SK-N-SH (cell line): ENCODE data around the gene IFT27. TPM values are rescaled to one million over a fixed set of nuclear protein-coding genes. Genes with fewer than 3 reads are reported as not detected.

ENCODE experiments used
- CTCF ChIA-PET: fragments of 300-600, 350-600 bp; formaldehyde crosslinking; extraction: SDS; loops from one replicate; lab custom pipeline; 2021; lab: Yijun Ruan, JAX
- POLR2A ChIA-PET: fragments of 350-600 bp; sonication (Branson Sonifier 250); formaldehyde crosslinking; extraction: SDS; loops from one replicate; lab custom pipeline; 2020; ENCODE audit warnings: antibody characterized with exemption, inconsistent platforms; lab: Yijun Ruan, JAX
- DNase-seq: peaks from one replicate; pipeline ENCODE4 v3.0.0; 2012
- H2AFZ ChIP-seq: fragments of 200-600 bp; sonication (generic); 2 replicates; pipeline ENCODE4 v1.8.1; 2016; ENCODE audit warnings: antibody characterized with exemption, mild to moderate bottlenecking, low read depth
- H3F3A ChIP-seq: fragments of 200-600 bp; sonication (generic); replicated peaks from 2 replicates; pipeline ENCODE3; 2016; ENCODE audit warnings: antibody characterized with exemption, mild to moderate bottlenecking; ENCODE audit not compliant: insufficient read depth
- H3K27ac ChIP-seq, 2 experiments: fragments of 200-500 bp in 1 of 2; fragments of 200-600 bp in 1 of 2; sonication (Bioruptor generic) in 1 of 2; sonication (generic), shearing (Covaris generic) in 1 of 2; 2 replicates each; pipeline versions ENCODE4 v1.5.1 to v1.6.1; 2014 to 2016; ENCODE audit warnings: low read depth in 2 of 2, inconsistent platforms in 1 of 2, low read length in 1 of 2, mild to moderate bottlenecking in 1 of 2, mixed read lengths in 1 of 2
- H3K27me3 ChIP-seq: fragments of 200-600 bp; sonication (generic), shearing (Covaris generic); 2 replicates; pipeline ENCODE4 v1.6.1; 2016; ENCODE audit warnings: mixed run types; ENCODE audit not compliant: insufficient read depth
- H3K36me3 ChIP-seq, 2 experiments: fragments of 200-500 bp in 1 of 2; fragments of 200-600 bp in 1 of 2; sonication (Bioruptor generic) in 1 of 2; sonication (generic) in 1 of 2; replicated peaks in 1 of 2; 2 replicates each; pipeline versions ENCODE3 to v1.5.1; 2014 to 2016; ENCODE audit warnings: low read length in 1 of 2, mild to moderate bottlenecking in 1 of 2; ENCODE audit not compliant: insufficient read depth in 2 of 2, control insufficient read depth in 1 of 2
- H3K4me1 ChIP-seq, 2 experiments: fragments of 200-500 bp in 1 of 2; fragments of 200-600 bp in 1 of 2; sonication (Bioruptor generic) in 1 of 2; sonication (generic), shearing (Covaris generic) in 1 of 2; 2 replicates each; pipeline versions ENCODE4 v1.5.1 to v1.6.1; 2014 to 2016; ENCODE audit warnings: low read depth in 1 of 2, low read length in 1 of 2, mixed run types in 1 of 2; ENCODE audit not compliant: insufficient read depth in 2 of 2, control insufficient read depth in 1 of 2
- H3K4me2 ChIP-seq: fragments of 200-600 bp; sonication (generic), shearing (Covaris generic); 2 replicates; pipeline ENCODE4 v1.6.1; 2017; ENCODE audit warnings: mixed run types
- H3K4me3 ChIP-seq, 2 experiments: fragments of 200-500 bp in 1 of 2; fragments of 200-600 bp in 1 of 2; sonication (Bioruptor generic) in 1 of 2; sonication (generic), shearing (Covaris generic) in 1 of 2; 2 replicates each; pipeline versions ENCODE4 v1.5.1 to v1.8.1; 2014 to 2016; ENCODE audit warnings: low read depth in 2 of 2, inconsistent platforms in 1 of 2, low read length in 1 of 2, mild to moderate bottlenecking in 1 of 2, mixed read lengths in 1 of 2, moderate library complexity in 1 of 2
- H3K79me2 ChIP-seq: fragments of 200-600 bp; sonication (generic); 2 replicates; pipeline ENCODE4 v1.8.1; 2017; ENCODE audit warnings: mild to moderate bottlenecking; ENCODE audit not compliant: insufficient read depth
- H3K9ac ChIP-seq: fragments of 200-600 bp; sonication (generic); 2 replicates; pipeline ENCODE4 v1.6.1; 2017; ENCODE audit warnings: mixed run types
- H3K9me2 ChIP-seq: fragments of 200-600 bp; sonication (generic); 2 replicates; pipeline ENCODE4 v1.6.1; 2017; ENCODE audit warnings: mixed run types
- H3K9me3 ChIP-seq: fragments of 200-600 bp; sonication (generic); 2 replicates; pipeline ENCODE4 v1.6.1; 2017; ENCODE audit warnings: mixed run types, mild to moderate bottlenecking, moderate library complexity
- H4K20me1 ChIP-seq: fragments of 200-600 bp; sonication (generic); 2 replicates; pipeline ENCODE4 v1.6.1; 2017; ENCODE audit warnings: mild to moderate bottlenecking, mixed run types; ENCODE audit not compliant: insufficient read depth
- CHD2 ChIP-seq: fragments of 150-350 bp; IDR thresholded peaks from 2 replicates; pipeline ENCODE4 v1.6.1; 2018; ENCODE audit warnings: low read length; ENCODE audit not compliant: partially characterized antibody
- ELF1 ChIP-seq: IDR thresholded peaks from 2 replicates; pipeline ENCODE4 v1.4.0; 2012
- EP300 ChIP-seq, 2 experiments: IDR thresholded peaks; 2 replicates each; pipeline versions ENCODE4 v1.4.0 to v1.6.1; 2012; ENCODE audit warnings: borderline replicate concordance in 1 of 2, low read depth in 1 of 2, low read length in 1 of 2
- EZH2phosphoT487 ChIP-seq: fragments of 200-600 bp; sonication (generic); IDR thresholded peaks from 2 replicates; pipeline ENCODE4 v1.6.1; 2017; ENCODE audit warnings: low read depth, mixed run types, mild to moderate bottlenecking, antibody characterized with exemption, moderate library complexity, borderline replicate concordance
- FOXM1 ChIP-seq: IDR thresholded peaks from 2 replicates; pipeline ENCODE4 v1.4.0; 2012; ENCODE audit warnings: low read depth, mild to moderate bottlenecking
- GABPA ChIP-seq: IDR thresholded peaks from 2 replicates; pipeline ENCODE4 v1.4.0; 2012; ENCODE audit warnings: low read depth, mild to moderate bottlenecking
- IRF3 ChIP-seq: fragments of 150-350 bp; IDR thresholded peaks from 2 replicates; pipeline ENCODE4 v1.6.1; 2016; ENCODE audit warnings: mild to moderate bottlenecking, low read depth, low read length
- MAX ChIP-seq: IDR thresholded peaks from 2 replicates; pipeline ENCODE4 v1.4.0; 2012; ENCODE audit warnings: low read depth
- NFIC ChIP-seq: IDR thresholded peaks from 2 replicates; pipeline ENCODE4 v1.4.0; 2012; ENCODE audit warnings: borderline replicate concordance
- NRF1 ChIP-seq: IDR thresholded peaks from 2 replicates; pipeline ENCODE4 v1.6.1; 2012; ENCODE audit warnings: low read depth, mild to moderate bottlenecking, low read length
- PBX3 ChIP-seq: IDR thresholded peaks from 2 replicates; pipeline ENCODE4; 2012
- RAD21 ChIP-seq: IDR thresholded peaks from 2 replicates; pipeline ENCODE4 v1.6.1; 2012; ENCODE audit warnings: mild to moderate bottlenecking, low read length
- RFX5 ChIP-seq: IDR thresholded peaks from 2 replicates; pipeline ENCODE4 v1.6.1; 2012; ENCODE audit warnings: mild to moderate bottlenecking, improper control_type of control experiment, low read length
- SIN3A ChIP-seq: IDR thresholded peaks from 2 replicates; pipeline ENCODE4 v1.6.1; 2012; ENCODE audit warnings: low read depth, mild to moderate bottlenecking, low read length, moderate library complexity, borderline replicate concordance
- SMC3 ChIP-seq: IDR thresholded peaks from 2 replicates; pipeline ENCODE4 v1.6.1; 2012; ENCODE audit warnings: low read depth, low read length, improper control_type of control experiment
- TEAD4 ChIP-seq: IDR thresholded peaks from 2 replicates; pipeline ENCODE4 v1.4.0; 2012; ENCODE audit warnings: mild to moderate bottlenecking, borderline replicate concordance; ENCODE audit not compliant: insufficient read depth
- USF2 ChIP-seq: fragments of 150-350 bp; IDR thresholded peaks from 2 replicates; pipeline ENCODE4 v1.6.1; 2017; ENCODE audit warnings: antibody characterized with exemption, low read length, low read depth, borderline replicate concordance
- YY1 ChIP-seq: IDR thresholded peaks from 2 replicates; pipeline ENCODE4 v1.4.0; 2012; ENCODE audit warnings: low read depth, mild to moderate bottlenecking
- ZBTB33 ChIP-seq: IDR thresholded peaks from 2 replicates; pipeline ENCODE4 v1.4.0; 2012; ENCODE audit warnings: low read depth, borderline replicate concordance
- WGBS: methylation state at CpG from one replicate; pipeline ENCODE4 v1.1.6; 2017; ENCODE audit warnings: low lambda C conversion rate; 5-methylcytosine and 5-hydroxymethylcytosine counted together
- polyA plus RNA-seq, 3 experiments: library from polyadenylated mRNA; depleted of rRNA; stranded (reverse); fragments of >200 nt; gene quantifications; 2 replicates each; pipeline ENCODE4 v1.2.3, GENCODE V29; 2012

Gene IFT27
- polyA plus RNA-seq, 1 of the 3 experiments (the other 2 are of a cell fraction): 29.4 TPM

- H3K9ac ChIP-seq: no peak overlapping the region
- TF ChIP-seq SMC3 (no peak), EZH2phosphoT487 (no peak), RAD21 (no peak), YY1 (no peak), PBX3 (no peak), GABPA (no peak), USF2 (no peak), NRF1 (no peak), CHD2 (no peak), EP300 (IDR thresholded peaks at IDR 0.05; ENCODE audit: borderline replicate concordance in 1 of 2, low read depth in 1 of 2, low read length in 1 of 2) (no peak), RFX5 (no peak), NFIC (no peak), MAX (no peak), FOXM1 (no peak), SIN3A (no peak), TEAD4 (no peak), ZBTB33 (no peak), ELF1 (no peak), IRF3 (no peak)
- TF ChIP-seq, all 33 proteins: peak for 0
- no peak overlapping the region for H3K27ac ChIP-seq
- H3K79me2 ChIP-seq: no peaks in the 10 kb centered on the region
- no peak for DNase-seq
- POLR2A ChIA-PET: no interaction called here
- 88% methylated on average over 9 of the region's 9 CpGs for WGBS
- peaks cover 0 to 25% of the 10 kb centered on the region in 2 experiments for H3K36me3 ChIP-seq
- H3K9me2 ChIP-seq: no peaks in the 10 kb centered on the region
- H3K4me2 ChIP-seq: no peak overlapping the region
- CTCF ChIA-PET: interaction anchor here (0.8 to 1.5 kb wide), 3 partner anchors 18 to 214 kb away, joined by 4 read pairs; no protein-coding TSS in a partner anchor
- H3K4me3 ChIP-seq: no peak overlapping the region
- H3K4me1 ChIP-seq: no peaks in the 10 kb centered on the region
- H3K27me3 ChIP-seq: no peaks in the 10 kb centered on the region
- H2AFZ ChIP-seq: no peak overlapping the region
- H4K20me1 ChIP-seq: no peaks in the 10 kb centered on the region
- no peaks in the 10 kb centered on the region for H3K9me3 ChIP-seq
- no peaks in the 10 kb centered on the region for H3F3A ChIP-seq
These were observed 11.9 kb downstream of the IFT27 start for GRCh38 chr22:36764060-36764459.
